Keratinocyte (primary cell): ENCODE results near the gene IRAK3. TPM values are rescaled to one million over a fixed set of nuclear protein-coding genes. Genes with fewer than 3 reads are reported as not detected.
"Not testable (repeated sequence)": the region's sequence is repeated elsewhere in the genome, so short reads cannot be mapped to it uniquely, and the experiment has no call there.

Experiments
- DNase-seq: peaks from one replicate; pipeline ENCODE4 v3.0.0-alpha.2; 2011; ENCODE audit warnings: low read depth, missing footprints, low spot score
- FAIRE-seq: peaks from 2 replicates; lab custom pipeline; 2011; peaks lifted over from hg19 to GRCh38; lab: Jason Lieb, UNC
- H2AFZ ChIP-seq: 2 replicates; pipeline ENCODE4 v1.6.0; 2012; ENCODE audit warnings: low read length, control low read depth, inconsistent platforms; ENCODE audit not compliant: control insufficient read depth
- H3K27ac ChIP-seq: 2 replicates; pipeline ENCODE4 v1.5.1; 2011; ENCODE audit warnings: low read length; ENCODE audit not compliant: control insufficient read depth, insufficient read depth
- H3K27me3 ChIP-seq: 3 replicates; pipeline ENCODE4 v1.6.0; 2011; ENCODE audit warnings: low read length; ENCODE audit not compliant: control insufficient read depth, insufficient read depth; ENCODE audit errors: extremely low read depth
- H3K36me3 ChIP-seq, 2 experiments: 2 replicates in 1 of 2; 3 replicates in 1 of 2; pipeline ENCODE4 v1.5.1; 2011; ENCODE audit warnings: low read length in 2 of 2, mild to moderate bottlenecking in 1 of 2; ENCODE audit not compliant: control insufficient read depth in 2 of 2, insufficient read depth in 2 of 2; ENCODE audit errors: extremely low read depth in 1 of 2
- H3K4me1 ChIP-seq: 3 replicates; pipeline ENCODE4 v1.5.1; 2011; ENCODE audit warnings: low read length; ENCODE audit not compliant: control insufficient read depth, insufficient read depth; ENCODE audit errors: extremely low read depth
- H3K4me2 ChIP-seq: 3 replicates; pipeline ENCODE4 v1.6.0; 2011; ENCODE audit warnings: low read depth, low read length; ENCODE audit not compliant: control insufficient read depth, insufficient read depth; ENCODE audit errors: extremely low read depth
- H3K4me3 ChIP-seq, 3 experiments: fragments of 200-600 bp in 1 of 3; sonication (generic) in 1 of 3; 2 replicates in 2 of 3; 3 replicates in 1 of 3; pipeline ENCODE4 v1.5.1; 2011 to 2016; ENCODE audit warnings: low read length in 3 of 3, mild to moderate bottlenecking in 3 of 3, control low read depth in 2 of 3, inconsistent platforms in 1 of 3, low read depth in 1 of 3, mixed read lengths in 1 of 3, mixed run types in 1 of 3, moderate library complexity in 1 of 3; ENCODE audit not compliant: control insufficient read depth in 2 of 3, insufficient read depth in 2 of 3; ENCODE audit errors: extremely low read depth in 1 of 3
- H3K79me2 ChIP-seq: 2 replicates; pipeline ENCODE4 v1.6.0; 2012; ENCODE audit warnings: low read length; ENCODE audit not compliant: control insufficient read depth, insufficient read depth
- H3K9ac ChIP-seq: 3 replicates; pipeline ENCODE4 v1.6.0; 2011; ENCODE audit warnings: low read length; ENCODE audit not compliant: control insufficient read depth, insufficient read depth; ENCODE audit errors: extremely low read depth
- H3K9me1 ChIP-seq: 3 replicates; pipeline ENCODE4 v1.6.0; 2011; ENCODE audit warnings: low read length; ENCODE audit not compliant: control insufficient read depth, insufficient read depth; ENCODE audit errors: extremely low read depth
- H3K9me3 ChIP-seq: 2 replicates; pipeline ENCODE4 v1.5.1; 2012; ENCODE audit warnings: low read depth, low read length; ENCODE audit not compliant: control insufficient read depth
- H4K20me1 ChIP-seq: 3 replicates; pipeline ENCODE4 v1.6.0; 2011; ENCODE audit warnings: low read length; ENCODE audit not compliant: control insufficient read depth, insufficient read depth; ENCODE audit errors: extremely low read depth
- EZH2 ChIP-seq: IDR thresholded peaks from one replicate; pipeline ENCODE4 v1.6.1; 2012; ENCODE audit warnings: inconsistent platforms, mild to moderate bottlenecking, low read length, moderate library complexity
- dilution Hi-C: fragments of 300-500 bp; cut with MboI; formaldehyde crosslinking; loops from one replicate; pipeline ENCODE4 v1.7.0; 2020; ENCODE audit warnings: low sequenced_read_pairs; ENCODE audit not compliant: extremely low pct_ligation_motif_present
- polyA plus RNA-seq, 5 experiments: library from polyadenylated mRNA; depleted of rRNA in 3 of 5; stranded (reverse) in 3 of 5; stranded (forward) in 1 of 5; unstranded in 1 of 5; fragments of >200 nt; gene quantifications; 1 replicate in 1 of 5; 2 replicates in 3 of 5; 3 replicates in 1 of 5; pipeline versions ENCODE4 v1.2.1 to v1.2.3, GENCODE V29; 2011 to 2012; ENCODE audit warnings: missing spikeins in 2 of 5, low read depth in 1 of 5, low replicate concordance in 1 of 5
- TF ChIP-seq, protein P1 (sequence below), 3 experiments: IDR thresholded peaks in 1 of 3; conservative IDR thresholded peaks in 1 of 3; optimal IDR thresholded peaks in 1 of 3; 2 replicates in 2 of 3; 3 replicates in 1 of 3; pipeline versions ENCODE3 to v1.5.1; 2011; ENCODE audit warnings: low read length in 3 of 3, mild to moderate bottlenecking in 3 of 3, moderate library complexity in 2 of 3, control low read depth in 1 of 3, inconsistent platforms in 1 of 3; ENCODE audit not compliant: insufficient read depth in 2 of 3; ENCODE audit errors: extremely low read depth in 1 of 3

The IRAK3 gene
- polyA plus RNA-seq, 1 donor (not counting 4 experiments of a cell fraction or from before 2014, with no cell fraction given), result 0.07 TPM

DNA sequence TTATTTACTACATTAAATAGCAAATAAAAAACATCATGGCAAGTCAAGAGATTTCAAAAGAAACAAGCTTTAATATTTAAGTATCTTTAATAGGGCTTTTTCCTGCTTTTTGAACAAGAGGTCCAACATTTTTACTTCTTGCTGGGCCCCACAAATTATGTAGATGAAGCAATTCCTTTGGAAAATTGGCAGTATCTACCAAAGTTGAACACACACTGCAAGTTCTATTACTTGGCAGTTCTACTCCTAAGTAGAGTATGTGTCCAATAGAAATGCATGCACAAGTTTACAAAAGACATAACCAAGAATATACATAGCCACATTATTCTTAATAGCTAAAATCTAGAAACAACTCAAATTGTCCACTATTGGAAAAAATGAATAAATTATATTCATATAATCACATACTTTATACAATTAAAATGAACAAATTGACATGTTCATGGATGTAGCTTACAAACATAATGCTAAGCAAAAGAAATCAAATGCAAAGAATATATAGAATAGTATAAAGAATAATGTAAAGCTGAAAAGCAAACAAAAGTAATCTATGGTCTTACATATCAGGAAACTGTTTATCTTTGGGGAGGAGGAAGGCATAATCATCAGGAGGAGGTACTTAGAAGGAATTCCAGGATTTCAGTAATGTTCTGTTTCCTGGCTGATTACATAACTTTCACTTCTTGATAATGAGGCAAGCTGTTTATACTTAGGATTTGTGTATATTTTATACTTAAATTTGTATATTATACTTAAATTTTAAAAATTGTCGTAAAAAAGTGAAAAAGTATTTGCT lies 12.7 kb upstream of the IRAK3 start:
- Histone ChIP-seq H3K36me3 (no peaks in the 10 kb centered on the region), H3K27me3 (peaks cover 11% of the 10 kb centered on the region), H2AFZ (no peak overlapping the region), H3K4me3 (no peak overlapping the region), H3K4me1 (no peaks in the 10 kb centered on the region), H3K9ac (no peak overlapping the region), H3K9me3 (no peaks in the 10 kb centered on the region), H3K27ac (no peak overlapping the region), H3K79me2 (no peaks in the 10 kb centered on the region), H3K4me2 (no peak overlapping the region), H4K20me1 (no peaks in the 10 kb centered on the region), H3K9me1 (no peaks in the 10 kb centered on the region)
- DNase-seq (no peak), FAIRE-seq (no peak)
- TF ChIP-seq, protein P1, sequence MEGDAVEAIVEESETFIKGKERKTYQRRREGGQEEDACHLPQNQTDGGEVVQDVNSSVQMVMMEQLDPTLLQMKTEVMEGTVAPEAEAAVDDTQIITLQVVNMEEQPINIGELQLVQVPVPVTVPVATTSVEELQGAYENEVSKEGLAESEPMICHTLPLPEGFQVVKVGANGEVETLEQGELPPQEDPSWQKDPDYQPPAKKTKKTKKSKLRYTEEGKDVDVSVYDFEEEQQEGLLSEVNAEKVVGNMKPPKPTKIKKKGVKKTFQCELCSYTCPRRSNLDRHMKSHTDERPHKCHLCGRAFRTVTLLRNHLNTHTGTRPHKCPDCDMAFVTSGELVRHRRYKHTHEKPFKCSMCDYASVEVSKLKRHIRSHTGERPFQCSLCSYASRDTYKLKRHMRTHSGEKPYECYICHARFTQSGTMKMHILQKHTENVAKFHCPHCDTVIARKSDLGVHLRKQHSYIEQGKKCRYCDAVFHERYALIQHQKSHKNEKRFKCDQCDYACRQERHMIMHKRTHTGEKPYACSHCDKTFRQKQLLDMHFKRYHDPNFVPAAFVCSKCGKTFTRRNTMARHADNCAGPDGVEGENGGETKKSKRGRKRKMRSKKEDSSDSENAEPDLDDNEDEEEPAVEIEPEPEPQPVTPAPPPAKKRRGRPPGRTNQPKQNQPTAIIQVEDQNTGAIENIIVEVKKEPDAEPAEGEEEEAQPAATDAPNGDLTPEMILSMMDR (optimal IDR thresholded peaks at IDR 0.05 in 1 of 3, IDR thresholded peaks at IDR 0.05 in 1 of 3, conservative IDR thresholded peaks at IDR 0.05 in 1 of 3; ENCODE audit: extremely low read depth in 1 of 3, insufficient read depth in 2 of 3, low read length in 3 of 3), result no peak
- no peak for TF ChIP-seq EZH2
- dilution Hi-C loops, result no loop called here

DNA sequence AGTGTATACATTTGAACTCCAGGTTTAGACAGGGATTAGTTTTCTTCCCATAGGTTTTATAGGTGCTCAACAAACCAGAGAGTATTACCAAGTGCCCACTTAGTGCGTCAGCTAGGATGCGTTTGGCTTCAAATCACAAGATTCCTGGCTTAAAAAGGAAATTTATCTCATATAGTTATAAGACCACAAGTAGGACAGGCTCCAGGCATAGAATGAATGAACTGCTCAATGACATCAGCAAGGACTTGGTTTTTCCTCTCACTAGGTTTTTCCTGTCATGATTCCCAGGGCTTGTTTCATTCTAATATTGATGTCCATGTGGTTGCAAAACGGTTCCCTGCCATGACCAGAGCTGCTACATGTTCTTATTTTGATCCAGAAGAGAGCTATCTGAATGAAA lies 6.1 kb upstream of the IRAK3 start:
- no peaks in the 10 kb centered on the region for H3K4me1 ChIP-seq
- dilution Hi-C loops, result no loop called here
- DNase-seq (no peak), FAIRE-seq (no peak)
- H3K36me3 ChIP-seq, result no peaks in the 10 kb centered on the region
- no peaks in the 10 kb centered on the region for H4K20me1 ChIP-seq
- peaks cover 9% of the 10 kb centered on the region for H3K27me3 ChIP-seq
- H3K9ac ChIP-seq, result no peak overlapping the region
- H2AFZ ChIP-seq, result no peak overlapping the region
- no peaks in the 10 kb centered on the region for H3K9me3 ChIP-seq
- no peak overlapping the region for H3K4me3 ChIP-seq
- H3K79me2 ChIP-seq, result no peaks in the 10 kb centered on the region
- TF ChIP-seq, protein P1 (optimal IDR thresholded peaks at IDR 0.05 in 1 of 3, IDR thresholded peaks at IDR 0.05 in 1 of 3, conservative IDR thresholded peaks at IDR 0.05 in 1 of 3; ENCODE audit: extremely low read depth in 1 of 3, insufficient read depth in 2 of 3, low read length in 3 of 3), result no peak
- no peak for TF ChIP-seq EZH2
- no peak overlapping the region for H3K4me2 ChIP-seq
- no peak overlapping the region for H3K27ac ChIP-seq
- no peaks in the 10 kb centered on the region for H3K9me1 ChIP-seq

DNA sequence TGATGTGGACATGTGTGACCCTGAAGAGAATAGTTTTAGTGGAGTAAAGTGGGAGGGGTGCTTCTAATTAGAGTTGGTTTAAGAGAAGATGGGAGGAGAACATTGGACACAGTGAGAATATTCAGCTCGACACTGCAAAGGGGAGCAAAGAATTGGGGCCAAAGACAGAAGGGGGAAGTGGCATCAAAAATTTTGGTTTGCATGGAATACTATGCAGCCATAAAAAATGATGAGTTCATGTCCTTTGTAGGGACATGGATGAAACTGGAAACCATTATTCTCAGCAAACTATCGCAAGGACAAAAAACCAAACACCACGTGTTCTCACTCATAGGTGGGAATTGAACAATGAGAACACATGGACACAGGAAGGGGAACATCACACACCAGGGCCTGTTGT lies 4.2 kb upstream of the IRAK3 start:
- dilution Hi-C loops, H3K9me3 ChIP-seq, H3K27ac ChIP-seq, H3K79me2 ChIP-seq, DNase-seq, H3K4me1 ChIP-seq, H3K9me1 ChIP-seq, FAIRE-seq, H2AFZ ChIP-seq, H4K20me1 ChIP-seq, H3K4me2 ChIP-seq, H3K9ac ChIP-seq, H3K36me3 ChIP-seq, H3K4me3 ChIP-seq: not testable (repeated sequence)
- H3K27me3 ChIP-seq, result peaks cover 23% of the 10 kb centered on the region
